Spleen (tissue), 7 donors: ENCODE results near the gene DPYSL5.

Source experiments
- POLR2A ChIP-seq, 3 donors: fragments of 450-650 bp; IDR thresholded peaks; one replicate each; pipeline ENCODE4 v1.5.1; 2017; ENCODE audit warnings: antibody characterized with exemption in 3 of 3, mild to moderate bottlenecking in 1 of 3
- POLR2AphosphoS5 ChIP-seq, 3 donors: sonication (generic); formaldehyde crosslinking; IDR thresholded peaks; one replicate each; pipeline ENCODE4 v1.5.1; 2017; ENCODE audit warnings: antibody characterized with exemption in 3 of 3
- TF ChIP-seq, protein P1 (sequence below), 11 experiments: fragments of 200-600 bp in 7 of 11; fragments of 450-650 bp in 4 of 11; sonication (generic) in 4 of 11; IDR thresholded peaks in 8 of 11; conservative IDR thresholded peaks in 3 of 11; 1 replicate in 7 of 11; 2 replicates in 4 of 11; pipeline versions ENCODE4 v1.4.0 to v1.8.0; 2016 to 2021; ENCODE audit warnings: antibody characterized with exemption in 11 of 11, inconsistent platforms in 4 of 11, mild to moderate bottlenecking in 1 of 11
- donor health status: DM: no; HTN: no; CAD: no; lungs with moderate emphysema.
- donor health status: DM: no; HTN: no; CAD: no.
- donor health status: DM: no; HTN: no; CAD: no.

DNA sequence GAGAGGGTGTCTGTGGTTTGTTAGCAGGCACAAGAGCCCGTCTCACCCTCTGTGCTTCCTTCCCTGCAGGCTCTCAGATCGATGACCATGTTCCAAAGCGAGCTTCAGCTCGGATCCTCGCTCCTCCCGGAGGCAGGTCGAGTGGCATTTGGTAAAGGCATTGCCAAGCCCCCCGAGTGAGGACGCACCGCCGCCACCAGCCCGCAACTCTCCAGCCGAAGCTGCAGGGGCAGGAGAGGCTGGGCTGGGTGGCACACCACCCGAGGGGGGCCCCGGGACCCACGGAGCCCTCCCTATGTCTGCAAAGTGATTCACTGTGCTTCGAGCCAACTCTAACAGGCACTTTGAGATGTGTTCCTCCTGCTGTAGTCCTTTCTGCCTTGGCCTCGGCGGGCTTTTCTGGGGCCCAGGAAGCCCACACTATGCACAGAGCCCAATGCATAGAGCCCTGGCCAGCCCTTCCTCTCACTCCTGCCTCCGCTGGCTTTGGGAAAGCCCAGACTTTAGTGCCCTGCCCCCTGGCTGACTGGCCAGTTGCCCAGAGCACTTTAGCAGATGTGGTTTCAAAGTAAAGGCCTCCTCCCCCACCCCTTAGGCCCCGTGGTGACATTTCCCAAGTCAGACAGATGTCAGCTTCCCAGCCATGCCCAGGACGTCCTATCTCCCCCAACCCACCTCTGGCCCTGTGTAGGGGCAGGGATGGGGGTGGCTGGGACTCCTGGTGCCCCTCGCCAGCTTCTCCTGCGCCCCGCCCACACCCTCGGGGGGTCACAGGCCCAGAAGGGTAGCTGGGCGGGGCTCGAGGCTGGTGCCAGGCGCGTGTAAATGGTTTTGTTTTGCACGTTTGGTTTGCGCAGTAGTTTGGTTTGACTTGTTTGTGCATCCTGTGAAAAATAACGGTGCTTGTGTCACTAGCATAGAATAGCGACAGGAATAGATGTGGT lies 99.2 kb downstream of the DPYSL5 start:
- no peak for TF ChIP-seq POLR2A (IDR thresholded peaks at IDR 0.05)
- TF ChIP-seq POLR2AphosphoS5 (IDR thresholded peaks at IDR 0.05), result peak; percentile 42 to 52 (median 47)
- TF ChIP-seq, protein P1, sequence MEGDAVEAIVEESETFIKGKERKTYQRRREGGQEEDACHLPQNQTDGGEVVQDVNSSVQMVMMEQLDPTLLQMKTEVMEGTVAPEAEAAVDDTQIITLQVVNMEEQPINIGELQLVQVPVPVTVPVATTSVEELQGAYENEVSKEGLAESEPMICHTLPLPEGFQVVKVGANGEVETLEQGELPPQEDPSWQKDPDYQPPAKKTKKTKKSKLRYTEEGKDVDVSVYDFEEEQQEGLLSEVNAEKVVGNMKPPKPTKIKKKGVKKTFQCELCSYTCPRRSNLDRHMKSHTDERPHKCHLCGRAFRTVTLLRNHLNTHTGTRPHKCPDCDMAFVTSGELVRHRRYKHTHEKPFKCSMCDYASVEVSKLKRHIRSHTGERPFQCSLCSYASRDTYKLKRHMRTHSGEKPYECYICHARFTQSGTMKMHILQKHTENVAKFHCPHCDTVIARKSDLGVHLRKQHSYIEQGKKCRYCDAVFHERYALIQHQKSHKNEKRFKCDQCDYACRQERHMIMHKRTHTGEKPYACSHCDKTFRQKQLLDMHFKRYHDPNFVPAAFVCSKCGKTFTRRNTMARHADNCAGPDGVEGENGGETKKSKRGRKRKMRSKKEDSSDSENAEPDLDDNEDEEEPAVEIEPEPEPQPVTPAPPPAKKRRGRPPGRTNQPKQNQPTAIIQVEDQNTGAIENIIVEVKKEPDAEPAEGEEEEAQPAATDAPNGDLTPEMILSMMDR (IDR thresholded peaks at IDR 0.05 in 8 of 11, conservative IDR thresholded peaks at IDR 0.05 in 3 of 11), result no peak
